ENCODE results near the gene PLS3. TPM values are rescaled to one million over a fixed set of nuclear protein-coding genes. Genes with fewer than 3 reads are reported as not detected.

The PLS3 gene
- total and polyA plus RNA-seq, 9 of the 15 experiments (the other 6 are each of a cell fraction or from before 2014, with no cell fraction given) = 0.03 to 0.42 (median 0.03) TPM; not detected in 4

- POLR2A ChIA-PET = no interaction called here
- no peak for DNase-seq (ENCODE audit: extremely low read depth in 1 of 4, low spot score in 3 of 4)
- CTCF ChIA-PET (ENCODE audit: low intra/inter-chr PET ratio) = no interaction called here
These were observed 56.1 kb downstream of the PLS3 start for GRCh38 chrX:115616943-115617563.

GRCh38 chrX:115622534-115622933 is 61.6 kb downstream of the PLS3 start:
- H3K27me3 ChIP-seq (ENCODE audit: control insufficient read depth in 2 of 2, insufficient read depth in 2 of 2, low read length in 2 of 2) = no peaks in the 10 kb centered on the region
- no peaks in the 10 kb centered on the region for H3K4me1 ChIP-seq (replicated peaks in 1 of 2; ENCODE audit: control insufficient read depth in 2 of 2, insufficient read depth in 2 of 2, low read length in 2 of 2)
- no peak overlapping the region for H3K27ac ChIP-seq (ENCODE audit: extremely low read depth, low read depth, low read length)
- H4K20me1 ChIP-seq (replicated peaks; ENCODE audit: control insufficient read depth, insufficient read depth, low read length) = no peaks in the 10 kb centered on the region
- no peaks in the 10 kb centered on the region for H3K79me2 ChIP-seq (ENCODE audit: control insufficient read depth, insufficient read depth, low read length)
- intact Hi-C loops (cut with micrococcal nuclease) = no loop called here
- CTCF ChIA-PET (ENCODE audit: low intra/inter-chr PET ratio) = no interaction called here
- H3K9ac ChIP-seq (ENCODE audit: insufficient read depth in 1 of 2, low read depth in 2 of 2, low read length in 2 of 2) = no peak overlapping the region
- H2AFZ ChIP-seq (ENCODE audit: low read depth, low read length) = no peak overlapping the region
- DNase-seq (ENCODE audit: extremely low read depth in 1 of 4, low spot score in 3 of 4) (no peak), FAIRE-seq (no peak), ATAC-seq (no peak)
- H3K9me1 ChIP-seq (ENCODE audit: control insufficient read depth, insufficient read depth, low read length) = no peaks in the 10 kb centered on the region
- BruUV-seq (replicated peaks) = no TSS peak
- no peak overlapping the region for H3K4me3 ChIP-seq
- in situ Hi-C loops (cut with MboI) = no loop called here
- H3K36me3 ChIP-seq (ENCODE audit: control insufficient read depth, insufficient read depth, low read length) = no peaks in the 10 kb centered on the region
- no peak overlapping the region for H3K4me2 ChIP-seq (ENCODE audit: insufficient read depth, low read length)
- no peaks in the 10 kb centered on the region for H3K9me3 ChIP-seq (replicated peaks; ENCODE audit: control insufficient read depth, insufficient read depth, low read depth, low read length)
- 0% methylated on average over 4 of the region's 4 CpGs for WGBS (ENCODE audit: insufficient coverage, low coverage, missing lambda C conversion rate)
- POLR2A ChIA-PET = no interaction called here
- TF ChIP-seq NELFE (IDR thresholded peaks at IDR 0.05; ENCODE audit: insufficient read depth, insufficient read length) = no peak
- no peak for TF ChIP-seq RHOXF2B (CRISPR knock-in tag; conservative IDR thresholded peaks at IDR 0.05)
- TF ChIP-seq NR0B1 (IDR thresholded peaks at IDR 0.05; ENCODE audit: partially characterized antibody) = no peak
- no peak for TF ChIP-seq HOMEZ (CRISPR knock-in tag; IDR thresholded peaks at IDR 0.05)
- no peak for TF ChIP-seq HCFC1 (IDR thresholded peaks at IDR 0.05; ENCODE audit: low read depth, low read length)
- no peak for TF ChIP-seq HNRNPH1 (optimal IDR thresholded peaks at IDR 0.05; ENCODE audit: low read depth, low read length)
- TF ChIP-seq TEAD1 (CRISPR knock-in tag; IDR thresholded peaks at IDR 0.05) = no peak
- TF ChIP-seq TCFL5 (CRISPR knock-in tag; conservative IDR thresholded peaks at IDR 0.05) = no peak

More at GRCh38 chrX:115616943-115617563, 56.1 kb downstream of the PLS3 start:
- H3K9ac ChIP-seq (ENCODE audit: insufficient read depth in 1 of 2, low read depth in 2 of 2, low read length in 2 of 2) = no peak overlapping the region
- no peak overlapping the region for H3K27ac ChIP-seq (ENCODE audit: extremely low read depth, low read depth, low read length)
- intact Hi-C loops (cut with micrococcal nuclease) = no loop called here
- no peaks in the 10 kb centered on the region for H3K36me3 ChIP-seq (ENCODE audit: control insufficient read depth, insufficient read depth, low read length)
- in situ Hi-C loops (cut with MboI) = no loop called here
- no peak for TF ChIP-seq RFX5 (IDR thresholded peaks at IDR 0.05; ENCODE audit: low read depth, low read length)
- TF ChIP-seq HLTF (IDR thresholded peaks at IDR 0.05) = no peak
- TF ChIP-seq SETDB1 (IDR thresholded peaks at IDR 0.05; ENCODE audit: low read length) = no peak
- TF ChIP-seq ZKSCAN1 (IDR thresholded peaks at IDR 0.05; ENCODE audit: low read depth, low read length) = no peak
- no peak for TF ChIP-seq CSDE1 (IDR thresholded peaks at IDR 0.05)
- TF ChIP-seq ZNF143 (CRISPR knock-in tag; IDR thresholded peaks at IDR 0.05) = no peak
- TF ChIP-seq ID3 (CRISPR knock-in tag; IDR thresholded peaks at IDR 0.05) = no peak
- TF ChIP-seq ID3 (tag; IDR thresholded peaks at IDR 0.05) = no peak
- TF ChIP-seq EP300 (IDR thresholded peaks at IDR 0.05; ENCODE audit: low read length) = no peak
- H3K9me1 ChIP-seq (ENCODE audit: control insufficient read depth, insufficient read depth, low read length) = no peaks in the 10 kb centered on the region
- ATAC-seq = no peak
- FAIRE-seq = no peak
- no peaks in the 10 kb centered on the region for H3K79me2 ChIP-seq (ENCODE audit: control insufficient read depth, insufficient read depth, low read length)
- H2AFZ ChIP-seq (ENCODE audit: low read depth, low read length) = no peak overlapping the region
- WGBS (ENCODE audit: insufficient coverage, low coverage, missing lambda C conversion rate) = 2% methylated on average over 5 of the region's 5 CpGs
- H3K27me3 ChIP-seq (ENCODE audit: control insufficient read depth in 2 of 2, insufficient read depth in 2 of 2, low read length in 2 of 2) = no peaks in the 10 kb centered on the region
- no peak overlapping the region for H3K4me2 ChIP-seq (ENCODE audit: insufficient read depth, low read length)
- no peaks in the 10 kb centered on the region for H4K20me1 ChIP-seq (replicated peaks; ENCODE audit: control insufficient read depth, insufficient read depth, low read length)
- H3K9me3 ChIP-seq (replicated peaks; ENCODE audit: control insufficient read depth, insufficient read depth, low read depth, low read length) = no peaks in the 10 kb centered on the region
- H3K4me3 ChIP-seq = no peak overlapping the region
- BruUV-seq (replicated peaks) = no TSS peak
- no peaks in the 10 kb centered on the region for H3K4me1 ChIP-seq (replicated peaks in 1 of 2; ENCODE audit: control insufficient read depth in 2 of 2, insufficient read depth in 2 of 2, low read length in 2 of 2)
